HUDEP-2 (cell line): ENCODE results near the gene BRCC3.

ENCODE experiments used
- DNase-seq, 76 experiments: peaks; one replicate each; lab custom pipeline; 2025; ENCODE audit not compliant: unreplicated experiment in 76 of 76; lab: John Stamatoyannopoulos, UW

The BRCC3 gene

DNA sequence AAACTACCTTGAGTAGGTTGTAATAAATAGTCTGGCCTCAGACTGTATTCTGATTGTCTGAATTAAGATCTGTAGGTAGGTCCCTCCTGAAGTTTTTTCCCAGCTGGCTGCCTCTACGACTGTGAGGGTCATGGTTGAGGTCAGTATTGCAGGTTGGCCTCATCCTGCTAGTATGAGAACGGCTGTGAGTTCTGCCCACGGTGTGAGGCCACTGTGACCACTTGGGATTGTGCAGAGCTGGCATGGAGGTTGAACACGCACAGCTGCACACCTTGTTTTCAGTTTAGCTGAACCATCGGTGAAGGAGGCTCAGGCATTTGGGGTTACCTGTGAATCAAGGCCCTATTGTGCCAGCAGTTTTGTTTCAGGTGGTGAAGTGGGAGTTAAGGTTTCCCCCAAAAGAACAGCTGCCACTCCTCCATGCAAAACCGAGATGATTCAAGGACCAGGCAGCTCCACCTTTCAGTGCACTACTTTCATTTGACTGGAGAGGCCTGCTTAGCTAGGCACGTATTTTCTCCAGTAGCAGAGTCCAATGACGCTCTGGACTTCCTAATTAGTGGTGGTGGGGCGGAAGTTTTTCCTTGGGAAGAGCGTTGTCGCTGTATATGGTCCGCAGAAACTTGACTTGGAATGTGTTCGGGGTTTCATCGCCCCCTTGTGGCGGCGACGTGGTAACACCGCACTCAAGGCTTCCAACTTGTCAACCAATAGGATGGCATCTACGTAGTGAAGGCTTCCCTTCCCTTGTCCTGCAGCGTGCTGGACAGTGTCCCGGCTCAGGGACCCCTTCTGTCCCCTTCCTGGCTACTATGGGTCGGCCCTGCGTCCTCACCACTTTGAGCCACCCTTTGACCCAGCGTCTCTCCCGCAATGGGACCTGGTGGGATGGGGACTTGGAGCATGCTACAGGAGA is 14.2 kb upstream of the BRCC3 start:
- peak in 40 of 76 experiments; percentile 0 to 44 (median 11) for DNase-seq

DNA sequence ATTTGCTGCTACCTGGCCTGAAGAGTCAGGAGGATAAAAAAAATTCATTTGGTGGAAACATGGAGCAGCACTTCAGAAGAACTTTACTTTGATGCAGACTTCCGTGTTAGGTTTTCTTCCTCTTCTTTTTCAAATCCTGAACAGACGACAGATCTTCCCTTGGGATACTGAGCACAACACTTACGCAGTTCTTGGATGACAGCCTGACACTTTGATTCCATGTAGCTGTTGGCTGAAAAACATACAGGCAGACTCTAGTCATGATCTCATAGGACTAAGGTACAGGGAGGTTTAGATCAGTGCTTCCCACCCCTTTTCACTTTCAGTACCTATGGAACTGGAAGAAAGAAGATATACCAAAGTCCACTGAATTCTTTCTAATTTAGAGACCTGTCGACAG is 9.5 kb upstream of the BRCC3 start:
- no peak for DNase-seq

DNA sequence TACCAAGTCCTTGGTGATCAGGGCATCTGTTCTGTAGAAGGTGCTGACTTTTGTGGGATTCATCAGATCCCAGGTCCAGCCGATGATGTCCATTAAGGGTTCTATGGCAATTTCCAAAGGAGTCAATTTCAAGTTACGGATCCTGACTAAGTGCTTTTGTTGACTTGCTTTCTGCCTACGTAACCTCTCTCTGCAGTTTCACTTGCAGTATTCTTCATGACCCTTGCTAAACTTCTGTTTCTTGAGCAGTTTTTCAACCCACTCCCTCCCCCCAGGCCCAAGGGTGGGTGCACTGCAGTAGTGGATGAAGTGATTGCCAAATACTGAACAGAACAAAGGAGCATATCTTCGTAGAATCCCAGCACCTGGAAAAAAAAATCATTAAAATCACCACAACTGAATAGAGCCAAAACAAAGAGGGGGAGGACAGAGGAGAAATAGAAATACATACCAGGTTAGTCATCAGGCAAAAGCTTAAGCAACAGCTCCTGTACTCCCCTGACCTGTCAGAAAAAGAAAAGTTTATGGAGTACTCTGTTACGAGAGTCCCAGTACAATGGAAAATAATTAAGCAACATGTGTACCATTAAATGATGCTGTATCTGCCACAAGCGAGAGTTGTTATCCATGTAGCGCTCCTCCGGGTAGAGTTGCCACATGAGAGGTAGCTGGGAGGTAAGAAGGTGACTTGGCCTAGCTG is 6.1 kb upstream of the BRCC3 start:
- DNase-seq = no peak

DNA sequence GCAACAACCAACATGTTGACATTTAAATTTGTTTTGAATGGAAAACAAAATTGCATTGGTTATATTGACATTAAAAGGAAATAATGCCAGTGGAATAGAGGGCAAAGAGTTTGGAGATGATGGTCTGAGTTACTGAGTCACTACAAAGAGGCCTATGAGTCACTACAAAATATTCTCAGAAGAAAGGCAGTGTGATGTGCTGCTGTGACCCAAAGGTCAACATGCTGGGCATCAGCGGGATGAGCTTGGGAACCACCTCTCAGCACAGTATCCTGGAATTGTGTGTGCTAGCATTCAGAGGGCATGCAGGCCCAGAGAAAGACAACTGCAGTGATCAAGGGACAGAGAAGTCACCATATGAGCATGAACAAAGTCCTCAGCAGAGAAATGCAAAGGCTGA is 3.1 kb upstream of the BRCC3 start:
- DNase-seq = no peak

DNA sequence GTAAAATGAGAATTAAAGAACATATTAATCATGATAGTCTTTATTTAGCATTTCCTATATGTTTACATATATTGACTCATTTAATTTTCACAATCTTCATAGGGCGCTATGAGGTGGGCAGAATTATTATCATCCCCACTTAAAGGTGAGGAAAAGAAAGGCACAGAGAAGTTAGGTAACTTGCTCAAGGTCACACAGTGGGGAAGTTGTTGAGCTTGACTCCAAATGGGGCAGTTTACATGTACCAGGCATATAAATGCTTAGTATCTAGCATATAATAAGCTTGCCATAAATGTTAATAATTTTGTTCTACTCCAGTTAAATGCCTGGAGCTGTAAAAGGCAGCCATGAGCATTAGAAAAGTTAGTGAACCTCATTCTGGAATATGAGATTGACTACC is 1.9 kb upstream of the BRCC3 start:
- no peak for DNase-seq

DNA sequence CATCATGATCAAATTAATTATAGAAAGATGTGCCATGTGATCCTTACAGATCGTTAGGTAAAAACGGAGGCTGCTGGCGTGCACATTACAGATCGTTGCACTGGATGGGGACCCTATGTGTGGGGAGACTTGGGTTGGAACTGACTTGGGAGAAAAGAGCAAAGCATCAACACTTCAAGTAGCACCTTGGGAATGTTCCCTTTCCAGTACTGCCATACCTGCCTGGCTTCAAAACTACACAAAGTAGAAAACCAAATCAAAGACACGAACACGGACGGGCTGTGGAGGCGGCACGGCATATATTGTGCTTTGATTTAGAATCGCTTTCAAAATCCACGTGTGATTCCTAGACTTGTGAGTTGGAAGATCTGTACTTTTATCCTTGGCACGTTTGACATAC is 1.3 kb upstream of the BRCC3 start:
- DNase-seq = no peak

DNA sequence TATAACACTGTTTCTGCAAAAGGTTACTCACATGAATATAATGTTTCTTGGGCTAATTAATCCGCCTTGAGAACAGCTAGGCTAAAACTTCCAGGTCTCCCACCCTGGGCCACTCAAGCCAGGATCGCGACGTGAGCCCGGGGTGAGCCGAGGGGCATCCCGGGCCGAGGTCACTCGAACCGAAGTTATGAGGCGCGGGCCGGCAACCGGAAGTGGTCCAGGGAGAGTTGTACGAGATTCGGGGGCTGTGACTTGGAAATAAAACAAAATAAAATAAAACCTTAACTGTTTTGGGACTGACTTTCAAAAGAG is 689 bp upstream of the BRCC3 start:
- no peak for DNase-seq

DNA sequence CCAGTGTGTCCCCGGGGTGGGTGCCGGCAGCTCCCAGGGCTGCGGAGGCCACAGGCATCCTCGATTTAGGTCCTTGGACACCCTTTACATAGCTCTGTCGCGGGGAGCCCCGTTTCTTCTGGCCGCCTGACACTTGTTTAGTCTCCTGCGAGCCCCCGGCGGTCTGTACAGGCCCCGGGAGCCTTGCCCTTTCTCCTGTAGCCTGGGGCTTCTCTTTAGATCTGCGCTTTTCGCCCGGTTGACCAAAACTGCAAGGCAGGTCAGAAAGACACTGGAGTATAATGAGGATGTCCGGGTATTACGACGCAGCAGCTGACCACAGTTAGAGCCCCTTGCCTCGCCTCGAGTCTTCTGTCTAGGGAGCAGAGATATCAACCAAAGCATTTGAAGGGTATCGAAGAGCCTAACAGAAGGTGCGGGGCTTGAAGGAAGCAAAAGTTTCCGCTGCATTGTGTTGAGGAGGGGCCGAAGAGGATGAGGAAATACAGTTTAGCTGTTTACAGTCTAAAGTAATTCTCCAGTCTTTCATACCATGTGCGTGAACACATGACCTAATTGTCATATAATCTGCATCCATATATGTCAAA is 479 bp downstream of the BRCC3 start:
- DNase-seq = peak in 2 of 76 experiments; percentile 11 to 19

DNA sequence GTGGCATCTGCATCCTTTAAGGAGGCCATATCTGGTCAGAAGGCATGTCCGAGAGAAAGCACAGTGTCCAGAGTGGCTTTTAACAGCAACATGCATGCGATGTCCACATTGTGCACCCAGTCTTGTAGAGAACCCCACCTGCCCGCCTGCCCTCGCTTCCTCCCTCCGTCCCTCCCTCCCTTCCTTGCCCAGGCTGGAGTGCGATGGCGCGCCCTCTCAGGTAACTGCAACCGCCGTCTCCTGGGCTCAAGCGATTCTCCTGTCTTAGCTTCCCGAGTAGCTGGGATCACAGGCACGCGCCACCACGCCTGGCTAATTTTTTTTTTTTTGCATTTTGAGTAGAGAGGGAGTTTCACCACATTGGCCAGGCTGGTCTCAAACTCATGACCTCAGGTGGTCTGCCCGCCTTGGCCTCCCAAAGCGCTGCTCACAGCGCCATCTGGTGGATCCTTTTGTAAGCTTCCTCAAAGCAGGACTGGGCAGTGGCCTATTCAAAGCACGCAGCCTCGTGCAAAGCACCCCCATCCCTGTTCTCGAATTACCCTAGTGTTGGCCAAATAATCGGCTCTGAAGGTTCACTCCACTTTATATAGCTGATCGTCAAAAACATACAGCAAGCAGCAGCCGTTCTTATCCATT is 15.0 kb downstream of the BRCC3 start:
- DNase-seq = peak in 21 of 76 experiments; percentile 0 to 18 (median 7)

DNA sequence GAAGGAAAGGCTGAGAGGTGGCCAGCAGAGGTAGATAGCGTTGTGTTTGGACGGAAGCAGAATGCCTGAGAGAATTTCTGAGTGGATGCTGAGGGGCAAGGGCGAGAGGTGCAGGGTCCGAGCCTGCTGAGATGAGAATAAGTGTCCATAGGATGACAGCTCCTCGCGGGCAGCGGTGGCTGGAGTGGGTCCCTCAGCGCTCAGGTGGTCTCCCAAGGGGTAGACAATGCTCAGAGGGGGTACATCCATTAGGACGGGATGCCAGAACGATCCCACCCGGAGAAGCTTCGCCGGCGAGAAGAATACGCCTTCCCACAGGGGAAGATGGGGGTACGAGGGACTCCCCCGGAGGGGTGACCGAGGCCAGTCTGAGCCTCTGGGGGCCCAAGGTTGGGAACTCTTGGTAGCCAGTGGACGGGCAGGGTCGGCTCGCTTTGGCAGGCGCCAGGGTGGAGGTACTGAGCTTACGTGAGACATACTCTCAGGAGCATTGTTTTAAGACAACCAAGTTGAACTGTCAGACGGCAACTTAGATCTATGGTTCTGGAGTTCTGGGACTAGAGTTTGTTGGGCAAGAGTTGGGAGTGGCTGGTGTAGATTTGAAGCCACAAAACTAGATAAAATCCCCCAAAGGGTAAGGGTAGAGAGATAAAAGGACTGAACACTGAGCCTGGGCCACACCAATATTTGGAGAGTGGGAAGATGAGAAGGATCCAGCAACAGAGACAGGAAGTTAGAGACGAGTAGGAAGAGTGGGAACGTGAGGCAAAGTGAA is 15.8 kb downstream of the BRCC3 start:
- DNase-seq = peak in 7 of 76 experiments; percentile 0 to 30 (median 4)

DNA sequence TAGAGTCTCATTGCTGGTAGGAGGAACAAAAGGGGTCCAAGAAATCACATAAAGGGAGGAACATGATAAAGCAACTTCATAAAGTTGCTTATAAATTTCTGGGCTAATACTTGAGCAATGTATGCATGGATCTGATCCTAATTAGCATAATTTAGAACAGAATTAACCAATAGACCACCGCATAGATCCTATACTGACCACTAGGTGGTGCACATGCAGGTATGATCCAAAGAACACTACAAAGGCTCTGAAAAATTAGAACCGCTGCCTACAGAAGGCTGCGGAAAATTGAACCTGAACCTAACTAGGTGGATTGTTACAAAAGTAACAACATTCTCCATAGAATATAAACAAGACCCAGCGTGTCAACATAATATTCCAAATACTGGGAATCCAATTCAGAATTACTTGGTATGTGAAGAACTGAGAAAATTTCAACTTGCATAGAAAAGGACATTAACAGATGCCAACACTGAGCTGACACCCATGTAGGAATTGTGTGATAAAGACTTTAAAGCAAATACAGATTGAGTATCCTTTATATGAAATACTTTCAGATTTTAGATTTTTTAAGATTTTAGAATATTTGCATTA is 23.3 kb downstream of the BRCC3 start:
- DNase-seq = peak in 14 of 76 experiments; percentile 1 to 31 (median 12)

DNA sequence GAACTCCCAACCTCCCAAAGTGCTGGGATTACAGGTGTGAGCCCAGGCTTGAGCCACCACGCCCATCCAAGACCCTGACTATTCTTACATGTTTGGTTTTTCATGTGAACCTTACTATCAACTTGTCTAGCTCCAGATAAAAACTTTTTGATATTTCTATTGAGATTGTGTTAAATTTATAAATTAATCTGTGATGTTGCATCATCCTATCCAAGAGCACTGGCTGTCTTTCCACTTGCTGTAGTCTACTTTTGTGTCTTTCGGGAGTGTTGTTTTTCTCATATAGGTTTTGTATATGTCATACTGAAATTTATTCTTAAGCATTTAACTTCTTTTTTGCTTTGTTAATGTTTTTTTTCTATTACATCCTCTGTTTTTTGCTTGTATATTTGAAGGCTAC is 34.6 kb downstream of the BRCC3 start:
- DNase-seq = no peak

DNA sequence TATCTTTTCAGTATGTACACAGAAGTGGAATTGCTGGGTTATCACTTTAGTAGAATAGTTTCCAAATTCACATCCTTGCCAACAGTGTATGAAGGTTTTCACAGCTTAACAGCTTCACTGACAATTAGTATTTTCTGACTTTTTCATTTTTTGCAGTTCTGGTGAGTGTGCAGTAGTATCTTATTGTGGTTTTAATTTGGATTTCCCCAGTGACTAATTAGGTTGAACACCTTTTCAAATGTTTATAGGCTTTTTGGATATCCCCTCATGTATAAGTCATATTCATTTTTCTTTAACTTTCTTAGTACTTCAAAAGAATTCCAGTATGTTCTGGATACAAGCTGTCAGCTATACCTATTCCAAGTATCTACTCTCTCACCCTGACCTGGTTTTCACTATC is 37.1 kb downstream of the BRCC3 start:
- no peak for DNase-seq

DNA sequence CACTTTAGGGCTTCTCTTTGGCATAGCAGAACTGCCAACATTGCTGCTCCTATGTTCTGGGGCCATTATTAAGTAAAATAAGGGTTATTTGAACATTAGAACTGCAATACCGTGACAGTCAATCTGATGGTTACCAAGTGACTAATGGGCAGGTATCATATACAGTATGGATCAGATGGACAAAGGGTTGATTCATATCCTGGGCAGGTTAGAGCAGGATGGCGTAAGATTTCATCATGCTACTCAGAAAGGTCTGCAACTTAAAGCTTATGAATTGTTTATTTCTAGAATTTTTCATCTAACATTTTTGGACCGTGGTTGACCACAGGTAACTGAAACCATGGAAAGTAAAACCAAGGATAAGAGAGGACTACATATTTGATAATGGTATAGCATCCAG is 40.9 kb downstream of the BRCC3 start:
- no peak for DNase-seq

DNA sequence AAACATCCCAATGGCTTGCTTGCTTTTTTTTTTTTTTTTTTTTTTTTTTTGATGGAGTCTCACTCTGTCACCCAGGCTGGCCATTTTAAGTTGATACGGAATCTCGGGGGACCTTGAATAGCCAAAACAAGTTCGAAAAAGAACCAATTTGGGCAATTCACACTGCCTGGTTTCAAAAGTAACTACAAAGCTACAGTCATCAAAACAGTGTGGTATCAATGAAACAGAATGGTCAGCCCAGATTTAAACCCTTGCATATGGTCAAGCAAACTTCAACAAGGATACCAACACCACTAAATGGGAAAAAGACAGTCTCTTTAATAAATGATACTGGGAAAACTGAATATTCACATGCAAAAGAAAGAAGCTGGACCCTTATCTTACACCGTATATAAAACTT is 41.8 kb downstream of the BRCC3 start:
- no peak for DNase-seq

DNA sequence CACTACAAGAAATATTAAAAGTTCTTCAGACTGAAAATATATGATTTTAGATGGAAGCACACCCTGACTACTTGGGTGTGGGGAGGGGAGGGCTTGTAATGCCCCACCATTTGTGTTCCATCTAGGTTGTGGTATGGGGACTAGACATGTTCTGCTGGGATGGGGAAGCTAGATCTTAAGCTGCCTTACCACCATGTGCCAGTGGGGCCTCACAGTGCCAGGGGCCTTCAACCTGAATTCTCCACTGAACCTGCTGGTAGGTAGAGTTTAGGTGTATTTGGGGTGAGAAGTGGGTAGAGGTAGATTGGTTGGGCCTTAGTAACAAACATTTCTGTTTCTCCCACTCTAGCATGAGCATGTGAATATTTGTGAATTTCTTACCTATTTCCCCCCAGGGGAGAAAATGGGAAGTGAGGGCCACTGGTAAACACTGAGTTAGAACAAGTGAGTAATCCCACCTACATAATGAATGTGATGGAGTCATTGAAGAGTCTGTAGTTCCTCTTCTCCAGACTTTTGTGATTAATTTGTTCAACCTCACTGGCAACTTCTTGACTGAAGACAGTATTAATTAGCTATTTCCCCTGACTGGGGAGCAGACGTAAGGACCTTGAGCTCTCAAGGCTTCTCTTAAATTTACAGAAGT is 44.0 kb downstream of the BRCC3 start:
- no peak for DNase-seq

DNA sequence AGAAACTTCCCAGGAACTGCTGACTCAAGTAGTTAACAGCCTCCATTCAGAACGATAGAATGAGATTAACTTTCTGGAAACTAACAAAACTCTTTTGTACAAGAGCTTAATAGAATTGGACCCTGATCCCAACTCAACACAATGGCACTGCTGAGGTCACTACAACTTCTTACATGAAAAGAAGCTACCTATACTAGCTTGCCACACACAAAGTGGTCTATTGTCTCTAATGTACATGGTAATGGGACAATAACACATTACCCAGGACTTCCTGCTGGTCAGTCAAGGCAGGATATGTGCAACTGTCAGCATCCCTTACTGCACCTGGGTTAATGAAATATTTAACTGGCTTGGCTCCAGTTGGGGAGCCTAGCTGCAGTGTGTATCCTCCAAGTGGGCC is 56.2 kb downstream of the BRCC3 start:
- no peak for DNase-seq

DNA sequence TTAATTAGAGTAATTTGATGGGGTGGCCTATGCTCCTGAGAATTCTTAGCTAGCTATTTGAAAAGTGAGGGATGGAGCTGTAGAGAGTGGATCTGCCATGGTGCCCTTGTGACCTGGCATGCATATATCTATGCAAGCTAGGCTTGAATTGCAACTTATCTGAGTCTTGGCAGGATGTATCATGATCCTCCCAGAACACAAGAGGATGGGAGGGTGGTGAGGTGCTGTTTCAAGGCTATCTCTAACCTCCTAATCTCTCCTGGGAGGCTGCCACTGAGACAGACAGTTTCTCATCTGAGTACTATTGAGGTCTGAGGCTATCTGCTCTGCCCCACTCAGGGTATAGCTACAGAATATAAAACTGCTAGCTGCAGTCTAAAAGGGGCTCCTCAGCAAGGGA is 56.6 kb downstream of the BRCC3 start:
- DNase-seq = peak in 73 of 76 experiments; percentile 1 to 85 (median 48)

DNA sequence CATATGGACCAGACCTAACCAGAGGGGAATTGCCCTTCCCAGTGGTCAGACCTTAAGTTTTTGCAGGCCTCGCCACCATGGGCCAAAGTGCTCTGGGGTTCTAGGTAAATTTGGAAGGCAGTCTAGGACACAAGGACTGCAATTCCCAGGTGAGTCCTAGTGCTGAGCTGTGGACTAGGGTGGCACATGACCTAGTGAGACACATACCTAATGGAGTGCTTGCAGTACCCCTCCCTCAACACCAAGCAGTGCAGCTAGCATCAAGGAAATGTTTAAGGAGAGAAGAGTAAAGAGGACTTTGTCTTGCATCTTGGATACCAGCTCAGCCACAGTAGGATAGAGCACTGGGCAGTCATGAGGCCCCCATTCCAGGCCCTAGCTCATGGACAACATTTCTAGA is 60.8 kb downstream of the BRCC3 start:
- no peak for DNase-seq

DNA sequence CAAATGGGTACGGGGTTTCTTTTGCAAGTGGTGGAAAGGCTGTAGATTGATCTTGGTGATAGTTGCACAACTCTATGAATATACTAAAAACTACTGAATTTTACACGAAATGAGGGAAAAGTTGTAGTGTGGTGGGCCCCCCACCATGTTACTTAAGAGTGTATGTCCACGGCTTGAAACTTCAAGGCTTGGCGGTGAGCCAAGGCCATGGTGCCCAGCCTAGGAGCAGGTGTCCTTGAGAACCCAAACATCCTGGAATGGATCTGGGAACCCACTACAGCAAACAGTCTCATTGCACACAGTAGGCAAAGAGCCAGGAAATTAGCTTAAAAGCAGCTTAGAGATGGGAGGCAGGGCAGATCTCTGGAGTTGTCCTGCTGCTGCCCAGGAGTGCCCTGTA is 62.9 kb downstream of the BRCC3 start:
- no peak for DNase-seq
